Measurements from ENCODE around the gene OTUB2. TPM values are rescaled to one million over a fixed set of nuclear protein-coding genes. Genes with fewer than 3 reads are reported as not detected.
A peak's percentile ranks its signal among the peaks of the same experiment; 100 is the strongest.
"Not testable (repeated sequence)": the region's sequence is repeated elsewhere in the genome, so short reads cannot be mapped to it uniquely, and the experiment has no call there.

The OTUB2 gene
- total and polyA plus RNA-seq, 11 donors: 0.09 to 0.60 (median 0.38) TPM

GRCh38 chr14:94066089-94066676, 40.0 kb downstream of the OTUB2 start:
- H3K27ac ChIP-seq: no peak overlapping the region
- H3K4me1 ChIP-seq: peaks cover 0 to 75% (median 39%) of the 10 kb centered on the region in 12 donors
- TF ChIP-seq CTCF (IDR thresholded peaks at IDR 0.05) (no peak), POLR2A (IDR thresholded peaks at IDR 0.05) (no peak)
- no peaks in the 10 kb centered on the region for H3K27me3 ChIP-seq
- H3K4me3 ChIP-seq: no peak overlapping the region
- H3K9me3 ChIP-seq: peaks cover 0 to 31% (median 0%) of the 10 kb centered on the region in 12 donors
- 54 to 58% (median 54%) methylated on average over 7 to 8 of the region's 8 CpGs for WGBS, 4 donors
- DNase-seq (no peak), ATAC-seq (peak; percentile 26 to 49 (median 31))
- intact Hi-C loops (cut with DNase I): no loop called here
- peaks cover 0 to 26% (median 17%) of the 10 kb centered on the region in 9 donors for H3K36me3 ChIP-seq

- Histone ChIP-seq H3K36me3 (peaks cover 0 to 28% (median under 1%) of the 10 kb centered on the region in 9 donors), H3K9me3 (peaks cover 0 to 68% (median 16%) of the 10 kb centered on the region in 12 donors), H3K4me1 (peaks cover 0 to 40% (median 18%) of the 10 kb centered on the region in 12 donors)
- H3K4me3 ChIP-seq; intact Hi-C loops (cut with DNase I); ATAC-seq; H3K27me3 ChIP-seq; H3K27ac ChIP-seq; DNase-seq: not testable (repeated sequence)
- 94 to 97% (median 95%) methylated on average over 3 of the region's 3 CpGs for WGBS, 4 donors
Observed at GRCh38 chr14:94072076-94072475, 45.9 kb downstream of the OTUB2 start.

GRCh38 chr14:94074534-94074933, 48.4 kb downstream of the OTUB2 start:
- no peaks in the 10 kb centered on the region for H3K27me3 ChIP-seq
- intact Hi-C loops (cut with DNase I): no loop called here
- H3K9me3 ChIP-seq: peaks cover 0 to 51% (median 16%) of the 10 kb centered on the region in 12 donors
- peaks cover 0 to 53% (median 17%) of the 10 kb centered on the region in 9 donors for H3K36me3 ChIP-seq
- ATAC-seq (no peak), DNase-seq (no peak)
- no peak overlapping the region for H3K4me3 ChIP-seq
- no peak for TF ChIP-seq CTCF (IDR thresholded peaks at IDR 0.05)
- no peak for TF ChIP-seq POLR2A (IDR thresholded peaks at IDR 0.05)
- 90 to 93% (median 91%) methylated on average over 3 of the region's 3 CpGs for WGBS, 4 donors
- H3K4me1 ChIP-seq: peaks cover 8 to 54% (median 37%) of the 10 kb centered on the region in 12 donors
- no peak overlapping the region for H3K27ac ChIP-seq

- TF ChIP-seq POLR2A (IDR thresholded peaks at IDR 0.05): no peak
- no peak for TF ChIP-seq CTCF (IDR thresholded peaks at IDR 0.05)
- Histone ChIP-seq H3K36me3 (peaks cover 0 to 53% (median 17%) of the 10 kb centered on the region in 9 donors), H3K27ac (no peak overlapping the region), H3K27me3 (no peaks in the 10 kb centered on the region), H3K9me3 (peaks cover 0 to 47% (median 16%) of the 10 kb centered on the region in 12 donors), H3K4me3 (no peak overlapping the region), H3K4me1 (peaks cover 11 to 58% (median 40%) of the 10 kb centered on the region in 12 donors)
- 95 to 97% (median 96%) methylated on average over 2 of the region's 2 CpGs for WGBS, 4 donors
- no peak for DNase-seq
- intact Hi-C loops (cut with DNase I): no loop called here
- no peak for ATAC-seq
Observed at GRCh38 chr14:94075008-94075407, 48.9 kb downstream of the OTUB2 start.
